Stromal cell of bone marrow (primary cell): ENCODE data around the gene PEAK3.

Experiments
- DNase-seq: peaks from one replicate; pipeline ENCODE4 v3.0.0-alpha.2; 2012; ENCODE audit warnings: low read depth

PEAK3 gene

GRCh38 chr19:2282062-2282861 is at the start of gene PEAK3:
TSS of gene PEAK3 (minus strand) at chr19:2282175. CDS start at chr19:2280931, 1,244 bp downstream.
- no peak for DNase-seq

- no peak for DNase-seq
Observed at GRCh38 chr19:2330632-2331284, 48.8 kb upstream of the PEAK3 start.

- DNase-seq: no peak
Observed at GRCh38 chr19:2330255-2330631, 48.3 kb upstream of the PEAK3 start.

GRCh38 chr19:2329501-2329916 is 47.5 kb upstream of the PEAK3 start:
- DNase-seq: no peak

GRCh38 chr19:2329149-2329478 is 47.1 kb upstream of the PEAK3 start:
- DNase-seq: no peak

GRCh38 chr19:2328401-2329148 is 46.6 kb upstream of the PEAK3 start, which contains the start of the genes LSM7 and SPPL2B:
TSS of gene LSM7 (minus strand) at chr19:2328586. CDS start at chr19:2328566, 20 bp downstream.
TSS of gene SPPL2B (plus strand) at chr19:2328684. CDS start at chr19:2328710, 26 bp downstream.
- peak; percentile 74 for DNase-seq

GRCh38 chr19:2327773-2328400 is 45.9 kb upstream of the PEAK3 start:
- DNase-seq: peak; percentile 67

GRCh38 chr19:2326699-2327360 is 44.9 kb upstream of the PEAK3 start:
- DNase-seq: no peak

- no peak for DNase-seq
Observed at GRCh38 chr19:2325281-2326046, 43.5 kb upstream of the PEAK3 start.

GRCh38 chr19:2324220-2324948 is 42.4 kb upstream of the PEAK3 start:
- DNase-seq: no peak

GRCh38 chr19:2323707-2324106 is 41.7 kb upstream of the PEAK3 start:
- no peak for DNase-seq

GRCh38 chr19:2321565-2322283 is 39.7 kb upstream of the PEAK3 start:
- DNase-seq: no peak

- no peak for DNase-seq
Observed at GRCh38 chr19:2320939-2321338, 39.0 kb upstream of the PEAK3 start.

GRCh38 chr19:2320049-2320448 is 38.1 kb upstream of the PEAK3 start:
- DNase-seq: no peak

- no peak for DNase-seq
Observed at GRCh38 chr19:2319551-2319950, 37.6 kb upstream of the PEAK3 start.

- DNase-seq: no peak
Observed at GRCh38 chr19:2318923-2319322, 36.9 kb upstream of the PEAK3 start.

- no peak for DNase-seq
Observed at GRCh38 chr19:2317756-2318155, 35.8 kb upstream of the PEAK3 start.

- no peak for DNase-seq
Observed at GRCh38 chr19:2317300-2317699, 35.3 kb upstream of the PEAK3 start.

- peak; percentile 25 for DNase-seq
Observed at GRCh38 chr19:2315818-2316353, 33.9 kb upstream of the PEAK3 start.
